Jurkat, Clone E6-1 (cell line): ENCODE data around the gene BMP7.
"Not testable (repeated sequence)": the region's sequence is repeated elsewhere in the genome, so short reads cannot be mapped to it uniquely, and the experiment has no call there.

Experiments
- DNase-seq: peaks from one replicate; pipeline ENCODE4 v3.0.0-alpha.2; 2011; ENCODE audit warnings: low read depth, low spot score
- H3K4me3 ChIP-seq: 2 replicates; pipeline ENCODE4 v1.5.1; 2011; ENCODE audit warnings: mild to moderate bottlenecking, low read length, control low read depth, moderate library complexity

BMP7 gene

DNA sequence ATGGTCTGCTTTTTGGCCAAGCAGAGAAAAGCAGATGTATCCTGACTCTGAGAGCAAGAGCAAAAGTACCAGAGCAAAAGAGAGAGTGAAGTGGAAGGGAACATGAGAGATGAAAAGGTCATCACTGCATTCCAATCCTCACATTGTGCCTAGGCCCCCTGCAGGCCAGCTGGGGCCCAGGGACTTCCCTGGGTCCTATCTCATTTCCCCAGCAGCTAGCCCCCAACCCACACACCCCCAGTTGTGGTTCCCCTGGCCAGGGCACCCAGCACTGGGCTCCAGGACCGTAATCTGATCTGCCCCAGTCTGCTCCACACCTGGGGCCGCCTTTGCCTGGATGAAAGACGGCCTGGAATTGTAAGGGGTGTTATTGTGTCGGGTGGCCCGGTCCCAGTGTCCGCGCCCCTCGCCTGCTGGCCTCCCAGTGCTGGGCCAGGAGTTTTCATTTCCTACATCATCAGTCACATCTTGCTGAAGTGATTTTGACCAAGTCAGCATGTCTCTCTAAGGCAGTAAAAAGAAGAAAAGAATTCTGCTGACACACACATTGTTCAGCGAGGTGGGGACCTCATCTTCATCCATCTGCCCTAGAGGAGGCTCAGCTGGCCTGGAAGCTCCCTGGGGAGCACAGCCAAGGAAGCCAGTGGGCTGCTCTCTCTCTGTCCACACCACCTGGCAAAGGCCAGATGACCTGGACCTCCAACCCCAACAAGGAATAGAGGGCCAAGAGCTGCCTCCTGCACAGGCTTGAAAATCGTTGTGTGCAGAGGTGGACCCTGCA, 4.0 kb upstream of the BMP7 start:
- H3K4me3 ChIP-seq, result no peak overlapping the region
- DNase-seq, result no peak

- no peak for DNase-seq
- no peak overlapping the region for H3K4me3 ChIP-seq
These were observed 2.9 kb upstream of the BMP7 start for GRCh38 chr20:57269148-57269984.

DNA sequence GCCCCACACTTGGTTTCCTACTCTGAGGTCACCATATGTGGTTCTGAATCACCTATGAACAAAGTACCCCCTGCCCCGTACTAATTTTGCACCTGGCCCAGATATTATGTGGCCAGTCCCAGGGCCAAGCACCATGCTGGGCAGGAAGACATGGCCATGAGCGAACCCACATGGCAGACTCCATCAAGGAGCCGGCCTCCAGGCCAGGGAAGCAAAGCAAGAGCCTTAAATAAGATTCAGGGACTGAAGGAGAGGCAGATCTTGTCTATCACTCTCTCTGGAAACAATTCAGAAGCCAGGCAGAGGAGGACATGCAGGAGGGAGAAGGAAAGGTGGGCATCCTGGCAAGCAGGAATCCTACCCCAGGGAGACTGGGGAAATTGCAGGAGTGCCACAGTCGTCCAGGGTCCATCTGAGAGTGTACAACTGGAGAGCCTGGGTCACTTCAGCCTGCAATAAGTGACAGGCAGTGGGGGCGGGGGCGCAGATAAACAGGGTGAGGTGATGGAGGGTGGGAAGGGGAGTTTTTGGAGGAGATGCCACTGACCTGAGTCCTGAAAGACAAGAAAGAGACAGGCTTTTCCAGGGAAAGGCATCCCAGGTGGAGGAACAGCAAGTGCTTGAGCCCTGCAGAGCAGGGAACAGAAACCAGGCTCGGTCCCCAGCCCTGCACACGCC, 2.1 kb upstream of the BMP7 start:
- no peak overlapping the region for H3K4me3 ChIP-seq
- DNase-seq, result no peak

DNA sequence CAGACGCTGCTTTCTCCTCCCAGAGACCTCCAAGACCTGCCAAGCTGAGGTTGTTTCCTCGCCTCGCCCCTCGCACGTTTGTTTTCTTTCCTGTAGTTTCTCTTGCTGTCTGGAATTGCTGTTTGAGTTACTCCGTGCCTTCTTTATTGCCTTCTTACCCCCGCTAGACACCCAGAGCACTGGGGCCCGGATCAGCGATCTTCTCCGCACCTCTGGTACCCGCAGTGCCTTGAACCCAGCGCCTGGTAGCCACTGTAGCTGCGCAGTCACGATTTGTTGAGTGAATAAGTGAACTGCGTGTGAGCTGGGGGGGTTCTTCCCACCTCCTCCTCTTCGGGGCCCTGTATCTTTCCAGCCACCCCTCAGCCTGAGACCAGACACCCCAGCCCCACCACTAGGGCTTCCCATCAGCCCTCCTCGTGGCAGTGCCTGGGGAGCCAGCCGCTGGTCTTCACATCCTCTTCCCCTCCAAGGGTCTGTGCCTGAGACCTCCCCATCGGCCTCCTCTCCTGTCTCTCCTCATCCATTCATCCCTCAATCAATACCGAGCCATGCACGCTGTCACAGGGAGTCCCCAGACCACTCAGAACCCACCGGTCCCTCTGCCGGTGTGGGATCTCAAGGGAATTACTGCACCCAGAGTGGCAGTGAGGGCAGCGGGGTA, 849 bp upstream of the BMP7 start:
- no peak overlapping the region for H3K4me3 ChIP-seq
- DNase-seq, result no peak

- DNase-seq, result no peak
- H3K4me3 ChIP-seq, result no peak overlapping the region
These were observed 497 bp downstream of the BMP7 start for GRCh38 chr20:57265997-57266290.

GRCh38 chr20:57265336-57265996, 975 bp downstream of the BMP7 start:
- no peak overlapping the region for H3K4me3 ChIP-seq

DNA sequence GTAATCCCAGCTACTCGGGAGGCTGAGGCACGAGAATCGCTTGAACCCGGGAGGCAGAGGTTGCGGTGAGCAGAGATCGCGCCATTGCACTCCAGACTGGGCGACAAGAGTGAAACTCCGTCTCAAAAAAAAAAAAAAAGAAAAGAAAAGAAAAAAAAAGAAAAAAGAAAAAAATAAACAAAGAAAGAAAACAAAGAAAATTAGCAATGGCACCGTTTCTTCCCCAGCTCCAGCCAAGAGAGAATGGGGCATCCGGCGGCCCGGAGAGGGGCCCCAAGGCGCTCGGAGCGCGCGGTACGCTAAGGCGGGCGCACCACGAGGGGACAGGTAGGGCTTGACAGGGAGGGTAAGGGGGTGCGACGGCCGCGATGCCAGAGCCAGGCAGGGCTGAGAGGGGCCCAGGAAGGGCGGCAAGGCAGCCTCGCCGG, 1.5 kb downstream of the BMP7 start:
- DNase-seq, H3K4me3 ChIP-seq: not testable (repeated sequence)

More at GRCh38 chr20:57265336-57265996, 975 bp downstream of the BMP7 start:
- DNase-seq, result no peak

DNA sequence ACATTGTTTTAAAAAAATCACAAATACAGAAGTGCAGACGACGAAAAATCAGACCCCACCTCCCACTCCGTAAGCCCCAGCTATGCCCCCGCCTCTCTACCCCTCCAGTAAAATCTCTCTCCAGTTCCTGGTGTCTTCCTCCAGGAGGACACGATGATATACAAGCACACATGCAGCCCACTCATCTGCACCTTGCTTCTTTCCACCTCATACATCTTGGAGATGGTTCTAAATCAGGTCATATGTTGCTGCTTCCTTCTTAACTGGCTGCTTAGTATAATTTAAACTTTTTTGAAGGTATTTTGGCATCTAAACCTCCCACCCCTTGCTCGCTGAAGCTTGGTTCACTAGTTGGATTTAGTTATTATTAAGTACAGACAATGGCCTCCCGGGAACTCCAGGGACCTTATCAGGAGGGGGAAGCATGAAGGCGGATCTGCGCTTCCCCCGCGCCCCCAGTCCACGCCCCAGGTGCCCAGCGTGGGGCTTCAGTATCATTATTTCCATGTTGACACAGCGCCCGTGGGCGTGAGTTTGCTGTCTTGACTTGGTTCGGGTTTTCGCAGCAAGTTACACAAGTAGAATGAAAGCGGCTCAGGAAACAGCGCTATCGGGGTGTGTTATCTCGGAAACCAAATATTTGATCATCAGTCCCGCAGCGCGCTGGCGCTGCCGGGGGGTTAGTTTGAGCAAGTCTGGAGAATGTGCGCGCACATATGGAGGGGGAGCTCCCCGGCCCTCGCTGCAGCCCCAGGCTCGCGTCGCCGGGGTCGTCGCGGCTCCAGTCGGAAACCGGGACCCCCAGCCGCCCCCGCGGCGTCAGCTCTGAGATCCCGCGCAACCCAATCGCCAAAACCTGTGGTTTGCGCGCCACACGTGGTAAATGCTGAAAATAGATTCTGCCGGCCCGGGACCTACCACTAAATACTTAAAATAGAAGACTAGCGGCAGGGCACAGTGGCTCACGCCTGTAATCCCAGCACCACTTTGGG, 2.3 kb downstream of the BMP7 start:
- no peak overlapping the region for H3K4me3 ChIP-seq
- DNase-seq, result no peak

- DNase-seq, result no peak
- no peak overlapping the region for H3K4me3 ChIP-seq
These were observed 3.4 kb downstream of the BMP7 start for GRCh38 chr20:57262784-57263609.

- H3K4me3 ChIP-seq, result no peak overlapping the region
- DNase-seq, result no peak
These were observed 4.1 kb downstream of the BMP7 start for GRCh38 chr20:57262301-57262700.

DNA sequence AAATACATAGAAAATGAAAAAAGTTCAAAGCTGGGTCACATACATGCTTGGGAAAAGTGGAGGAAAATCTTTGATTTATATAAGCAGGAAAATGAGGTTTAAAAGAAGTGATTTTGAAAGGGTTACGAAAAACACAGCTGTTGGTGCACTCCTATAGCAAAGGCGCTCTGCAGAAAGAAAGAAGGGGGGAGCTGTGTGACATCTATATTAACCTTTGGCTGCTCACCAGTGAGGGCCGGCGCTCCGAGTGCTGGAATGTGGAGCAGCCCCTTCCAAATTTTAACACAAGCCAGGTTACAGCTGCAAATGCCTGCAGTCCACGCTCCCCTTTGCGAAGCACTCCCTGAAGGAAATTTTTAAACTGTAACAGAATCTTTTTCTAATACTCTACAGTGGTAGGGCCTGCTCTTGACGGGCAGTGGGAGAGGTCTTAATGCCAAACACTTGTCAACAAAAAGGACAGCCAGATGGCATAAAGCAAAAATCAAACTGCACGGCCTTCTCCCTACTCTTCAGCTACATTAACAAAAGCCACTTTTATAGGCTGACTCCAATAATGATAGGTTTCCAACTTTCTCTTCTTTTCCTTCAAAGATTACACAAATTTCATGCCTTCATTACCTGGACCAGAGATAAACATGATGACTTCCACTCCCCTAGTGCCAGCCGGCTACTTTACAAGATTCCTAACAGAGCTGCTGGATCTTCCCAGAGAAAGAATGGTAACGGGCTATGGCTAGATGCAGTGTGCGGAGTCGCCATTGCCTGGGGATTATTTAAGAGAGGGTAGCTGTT, 4.8 kb downstream of the BMP7 start:
- no peak for DNase-seq

DNA sequence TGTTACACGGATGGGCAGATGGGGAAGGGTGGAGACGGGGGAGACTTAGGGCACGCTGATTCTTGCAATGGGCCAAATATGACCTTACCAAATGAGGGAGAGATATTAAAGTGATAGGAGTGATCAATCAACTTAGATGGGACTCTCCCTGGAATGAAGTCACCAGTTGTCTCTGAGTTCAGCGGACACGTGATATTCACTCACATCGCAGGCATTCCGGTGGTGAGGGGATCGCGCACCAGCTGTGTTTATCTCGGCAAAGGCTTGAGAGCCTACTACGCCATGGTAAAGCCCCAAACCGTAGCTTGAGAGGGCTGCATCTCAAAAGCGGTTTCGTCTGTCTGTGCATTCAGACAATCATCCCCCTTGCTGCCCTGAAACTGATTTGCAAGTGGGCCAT, 5.5 kb downstream of the BMP7 start:
- no peak for DNase-seq
- H3K4me3 ChIP-seq, result no peak overlapping the region

More for the DNA sequence above, 4.8 kb downstream of the BMP7 start:
- H3K4me3 ChIP-seq, result no peak overlapping the region

DNA sequence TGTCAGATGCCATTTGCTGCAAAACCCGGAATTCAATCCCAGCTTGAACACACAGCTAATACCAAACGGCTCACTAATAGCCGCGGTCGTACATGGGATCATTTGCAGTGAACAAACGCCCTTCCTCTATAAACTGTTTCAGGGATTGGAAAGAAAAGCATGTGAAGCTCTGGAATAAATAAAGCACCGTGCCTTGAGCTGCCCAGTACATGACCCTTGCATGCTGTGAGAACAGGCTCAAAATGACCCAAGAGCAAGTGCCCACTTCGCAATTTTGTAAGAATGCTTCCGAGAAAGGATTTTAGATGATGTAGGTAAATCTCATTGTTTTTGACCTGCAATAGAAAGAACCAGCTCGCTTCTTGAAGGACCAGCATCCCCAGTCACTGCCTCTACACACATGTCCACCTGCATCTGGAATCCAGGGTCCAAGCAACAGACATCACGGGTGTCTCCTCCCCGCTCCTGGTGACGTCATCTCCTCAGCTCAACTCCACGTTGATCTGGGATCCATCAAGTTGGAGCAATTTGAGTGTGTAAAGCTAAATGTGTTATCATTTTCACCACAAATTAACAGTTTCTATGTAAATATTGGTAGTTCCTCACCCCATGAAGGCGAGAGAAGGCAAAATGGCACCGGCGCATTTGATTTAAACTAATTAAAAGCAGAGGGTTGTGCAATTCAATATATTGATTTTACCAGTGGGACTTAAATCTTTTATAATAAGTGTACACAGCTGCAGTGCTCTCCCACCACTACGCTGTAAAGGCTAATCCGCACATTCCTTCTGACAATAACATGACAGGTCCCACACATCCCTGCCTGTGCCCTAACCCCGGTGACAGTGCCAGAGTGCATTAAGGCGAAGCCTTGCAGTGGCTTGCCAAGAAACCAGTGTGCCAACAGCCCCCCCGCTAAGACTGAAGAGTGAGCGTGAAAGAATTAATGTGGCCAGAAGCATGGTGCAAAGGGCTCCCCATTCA, 6.2 kb downstream of the BMP7 start:
- no peak overlapping the region for H3K4me3 ChIP-seq
- no peak for DNase-seq

GRCh38 chr20:57259121-57259937, 7.1 kb downstream of the BMP7 start:
- no peak for DNase-seq
- H3K4me3 ChIP-seq, result no peak overlapping the region
